GM13977 (cell line): ENCODE results near the gene LRCH4.
A peak's percentile ranks its signal among the peaks of the same experiment; 100 is the strongest.

ENCODE experiments used
- DNase-seq: peaks from one replicate; pipeline ENCODE4 v3.0.0; 2012; ENCODE audit warnings: low spot score
- CTCF ChIP-seq: IDR thresholded peaks from 2 replicates; pipeline ENCODE4 v1.5.1; 2012; ENCODE audit warnings: mild to moderate bottlenecking, control low read depth; ENCODE audit not compliant: insufficient read depth; ENCODE audit errors: extremely low read depth, missing control alignments
- in situ Hi-C: fragments of 300-500 bp; cut with MboI; formaldehyde crosslinking; loops from one replicate; pipeline ENCODE4 v1.12.0; 2022; ENCODE audit warnings: low sequenced_read_pairs, low pct_unique_long_range_greater_than_20kb, mixed read lengths, inconsistent platforms; ENCODE audit not compliant: unreplicated experiment

LRCH4 gene

GRCh38 chr7:100575746-100576383 lies 10.1 kb downstream of the LRCH4 start:
- no peak for TF ChIP-seq CTCF
- in situ Hi-C loops: no loop called here
- no peak for DNase-seq

GRCh38 chr7:100575206-100575631 lies 10.7 kb downstream of the LRCH4 start:
- no peak for TF ChIP-seq CTCF
- in situ Hi-C loops: no loop called here
- no peak for DNase-seq

DNA sequence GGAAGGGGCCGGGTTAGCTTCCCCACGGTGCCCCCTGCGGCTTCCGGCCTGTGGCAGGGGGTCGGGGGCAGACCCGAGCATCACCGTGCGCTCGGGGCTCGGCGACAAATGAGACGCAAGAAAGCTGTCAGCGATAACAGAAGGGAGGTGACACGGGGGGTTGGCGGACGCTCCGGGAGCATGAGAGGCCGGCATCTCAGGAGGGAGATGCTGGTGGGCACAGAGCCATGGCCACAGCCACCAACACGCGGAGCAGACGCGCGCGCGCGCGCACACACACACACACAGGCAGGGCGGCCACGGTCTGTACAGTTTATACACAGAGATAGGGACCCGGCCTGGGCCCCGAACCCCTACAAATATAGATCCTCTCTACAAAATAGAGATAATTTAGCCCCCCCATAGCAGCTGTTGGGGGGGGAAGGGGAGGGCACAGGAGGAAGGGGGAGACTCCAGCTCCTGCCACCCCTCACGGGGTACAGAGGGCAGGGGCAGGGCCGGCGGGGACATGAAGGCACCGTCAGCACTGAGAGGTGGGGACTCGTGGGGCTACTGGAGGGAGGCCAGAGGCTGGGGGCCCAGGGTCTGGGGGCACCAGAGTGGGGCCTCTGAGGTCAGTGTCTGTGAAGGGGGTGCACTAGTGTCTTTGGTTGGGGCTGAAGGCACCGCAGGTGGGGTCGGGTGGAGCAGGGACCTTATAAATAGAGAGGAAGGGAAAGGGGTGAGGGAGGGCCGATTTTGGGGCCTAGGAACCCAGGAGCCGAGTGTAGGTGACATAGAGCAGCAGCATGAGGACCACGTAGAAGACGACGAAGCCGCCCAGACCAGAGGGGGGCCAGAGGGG lies 11.3 kb downstream of the LRCH4 start:
- DNase-seq: no peak
- in situ Hi-C loops: no loop called here
- no peak for TF ChIP-seq CTCF

DNA sequence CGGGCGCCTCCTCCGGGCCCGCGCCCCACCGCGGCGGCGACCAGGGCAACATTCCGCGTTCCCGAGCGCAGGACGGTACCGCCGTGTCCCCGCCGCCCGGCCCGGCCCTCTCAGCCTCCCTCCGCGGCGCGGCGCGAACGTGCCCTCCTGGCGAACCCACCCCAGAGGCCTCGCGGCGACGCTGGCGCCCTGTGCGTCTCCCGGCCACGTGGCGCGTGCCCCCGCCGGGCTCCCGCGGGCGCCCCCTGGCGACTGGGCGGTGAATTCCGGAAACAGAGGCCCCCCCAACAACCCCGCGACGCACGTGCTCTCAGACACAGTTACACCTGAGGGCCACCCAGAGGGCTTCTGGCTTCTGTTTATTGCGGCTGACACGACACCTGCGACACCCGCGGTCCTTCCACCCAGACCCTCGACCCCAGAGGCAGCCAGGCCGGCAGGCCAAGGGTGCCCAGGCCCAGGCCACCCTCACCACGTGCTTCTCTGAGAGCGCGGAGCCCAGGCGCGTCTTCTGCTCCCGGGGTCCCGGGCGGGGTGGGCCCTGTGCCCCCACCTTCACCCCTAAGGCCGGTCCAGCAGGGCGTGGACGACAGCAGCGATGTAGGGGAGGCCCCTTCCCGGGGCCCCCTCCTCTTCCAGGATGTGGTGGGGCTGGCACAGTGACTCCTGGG lies 12.1 kb downstream of the LRCH4 start, which contains the start of gene SAP25:
Gene SAP25, minus strand, starts transcription at position 210 of the 671 bp plus-strand sequence. Its CDS starts 158 bp downstream, at position 52.
- peak; percentile 9 for TF ChIP-seq CTCF
- no peak for DNase-seq
- in situ Hi-C loops: no loop called here

DNA sequence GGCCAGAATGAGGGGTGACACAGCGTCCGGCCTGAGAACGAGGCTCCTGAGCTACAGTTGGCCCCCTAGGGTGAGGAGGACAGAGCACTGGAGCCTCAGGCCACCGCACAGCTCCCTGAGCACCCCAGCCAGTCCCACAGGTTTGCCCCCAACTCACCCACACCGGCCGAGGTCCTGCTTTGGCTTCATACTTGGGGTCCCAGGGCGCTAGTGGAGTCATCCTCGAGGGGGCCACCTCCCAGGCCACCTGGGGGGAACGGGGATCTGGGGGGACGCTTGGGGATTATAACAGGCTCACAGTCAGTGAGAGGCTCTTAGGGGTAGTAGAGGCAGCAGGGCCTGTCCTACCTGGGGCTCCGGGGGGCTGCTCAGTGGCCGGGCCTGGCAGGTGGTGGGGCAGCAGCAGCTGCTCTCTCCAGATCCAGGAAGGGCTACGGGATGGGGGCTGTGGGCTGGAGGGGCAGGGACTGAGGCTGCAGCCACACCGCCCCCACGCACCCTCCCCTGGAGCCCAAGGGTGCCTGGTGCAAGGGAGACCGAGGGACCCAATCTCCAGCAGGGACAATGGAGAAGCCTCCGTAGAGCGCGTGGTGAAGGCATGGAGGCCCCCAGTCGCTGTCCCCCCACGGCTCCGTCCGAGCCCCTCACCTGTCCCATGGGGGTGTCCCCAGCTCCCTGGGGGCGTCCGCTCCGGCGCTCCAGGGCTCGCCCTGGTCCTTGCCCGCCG lies 12.8 kb downstream of the LRCH4 start:
- TF ChIP-seq CTCF: no peak
- no peak for DNase-seq
- in situ Hi-C loops: no loop called here

DNA sequence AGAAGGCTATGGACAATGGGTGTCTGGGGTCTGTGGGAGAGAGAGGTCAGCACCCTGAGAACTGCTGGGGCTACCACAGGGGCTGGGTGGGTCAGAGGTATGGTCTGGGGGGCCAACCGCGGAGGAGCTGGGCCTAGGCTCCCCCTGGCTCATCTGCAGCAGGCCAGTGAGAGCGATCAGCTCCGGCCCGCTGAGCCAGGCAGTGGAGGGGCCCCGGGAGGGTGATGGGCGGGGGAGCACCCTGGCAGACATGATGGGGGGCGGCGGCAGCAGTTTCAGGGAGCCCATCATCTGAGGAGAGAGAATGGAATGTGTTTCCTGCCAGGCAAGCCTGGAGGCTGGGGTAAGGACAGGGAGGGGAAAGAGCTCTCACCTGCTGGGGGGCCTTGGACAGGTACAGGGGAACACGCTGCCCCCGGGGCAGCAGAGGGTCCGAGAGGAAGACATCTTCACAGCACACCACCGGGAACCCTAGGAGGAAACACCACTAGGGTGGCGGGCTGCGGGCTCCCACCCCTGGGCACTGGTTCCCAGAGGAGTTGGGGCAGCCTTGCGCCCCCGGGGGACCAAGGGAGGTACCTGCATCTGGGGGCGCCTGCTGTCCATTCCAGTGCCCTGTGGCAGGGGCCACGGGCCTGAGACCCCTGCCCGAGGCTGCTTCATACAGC lies 13.5 kb downstream of the LRCH4 start:
- no peak for DNase-seq
- in situ Hi-C loops: no loop called here
- no peak for TF ChIP-seq CTCF
